Medulla oblongata (tissue), 1 donor: Measurements from ENCODE around the gene COL4A6.

Source experiments
- DNase-seq: peaks from one replicate; pipeline ENCODE4 v3.0.0-alpha.2; 2015; ENCODE audit errors: extremely low spot score

The COL4A6 gene

GRCh38 chrX:108159028-108159670 is 279.1 kb downstream of the COL4A6 start:
- no peak for DNase-seq

DNA sequence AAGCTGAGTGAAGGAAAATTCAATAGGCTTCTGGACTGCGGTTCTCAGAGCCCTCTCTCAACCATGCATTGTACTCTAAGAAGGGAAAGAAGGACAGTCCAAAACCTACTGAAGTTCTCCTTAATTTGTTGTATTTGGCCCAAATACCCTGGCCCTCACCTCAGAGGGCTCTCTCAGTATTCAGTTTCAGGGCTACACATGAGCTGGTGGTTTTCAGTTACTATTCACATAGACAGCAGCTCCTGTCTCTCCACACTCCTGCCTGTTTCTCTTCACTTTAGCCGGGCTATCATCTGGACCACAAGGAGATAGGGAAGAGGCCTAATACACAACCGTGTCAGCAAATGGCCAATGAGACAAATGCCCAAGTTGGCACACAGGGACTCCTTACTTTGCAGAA is 280.6 kb downstream of the COL4A6 start:
- no peak for DNase-seq

- DNase-seq: no peak
These were observed 281.2 kb downstream of the COL4A6 start for GRCh38 chrX:108156934-108157466.

DNA sequence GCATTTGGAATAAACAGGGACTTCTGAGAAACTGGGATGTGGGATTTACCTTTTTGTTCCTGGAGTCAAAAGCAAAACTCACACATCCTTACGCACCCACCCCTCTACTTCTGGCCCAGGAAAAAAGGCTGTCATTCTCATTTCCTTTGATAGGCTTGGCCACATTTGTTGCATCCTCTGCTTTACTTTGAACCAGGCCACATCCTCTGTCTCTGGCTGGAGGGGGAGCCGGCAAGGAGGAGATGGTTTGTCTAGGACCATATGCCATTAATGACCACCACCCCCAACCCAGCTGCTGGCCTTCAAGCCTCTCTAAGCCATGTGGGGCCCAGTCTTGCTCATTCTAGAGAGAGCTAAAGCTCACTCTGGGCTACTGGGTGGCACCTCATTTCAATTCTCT is 282.1 kb downstream of the COL4A6 start:
- no peak for DNase-seq

DNA sequence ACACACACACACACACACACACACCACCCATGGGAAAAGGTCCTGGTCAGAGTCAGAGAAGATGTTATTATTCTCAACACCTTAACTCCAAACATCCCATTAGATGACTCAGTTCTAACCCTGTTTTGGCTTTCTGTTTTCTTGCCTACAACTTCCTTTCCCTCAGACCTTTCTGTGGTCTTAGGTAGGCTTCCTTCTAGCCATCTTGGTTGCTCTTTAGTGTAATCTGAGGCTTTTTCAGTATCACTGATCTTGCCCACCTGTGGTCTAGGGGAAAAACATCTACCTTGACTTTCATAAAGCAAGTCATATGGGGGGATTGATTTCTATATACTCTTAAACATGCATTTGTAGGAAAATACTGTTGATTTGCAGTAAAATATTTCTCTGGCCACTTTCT is 289.7 kb downstream of the COL4A6 start:
- DNase-seq: no peak

DNA sequence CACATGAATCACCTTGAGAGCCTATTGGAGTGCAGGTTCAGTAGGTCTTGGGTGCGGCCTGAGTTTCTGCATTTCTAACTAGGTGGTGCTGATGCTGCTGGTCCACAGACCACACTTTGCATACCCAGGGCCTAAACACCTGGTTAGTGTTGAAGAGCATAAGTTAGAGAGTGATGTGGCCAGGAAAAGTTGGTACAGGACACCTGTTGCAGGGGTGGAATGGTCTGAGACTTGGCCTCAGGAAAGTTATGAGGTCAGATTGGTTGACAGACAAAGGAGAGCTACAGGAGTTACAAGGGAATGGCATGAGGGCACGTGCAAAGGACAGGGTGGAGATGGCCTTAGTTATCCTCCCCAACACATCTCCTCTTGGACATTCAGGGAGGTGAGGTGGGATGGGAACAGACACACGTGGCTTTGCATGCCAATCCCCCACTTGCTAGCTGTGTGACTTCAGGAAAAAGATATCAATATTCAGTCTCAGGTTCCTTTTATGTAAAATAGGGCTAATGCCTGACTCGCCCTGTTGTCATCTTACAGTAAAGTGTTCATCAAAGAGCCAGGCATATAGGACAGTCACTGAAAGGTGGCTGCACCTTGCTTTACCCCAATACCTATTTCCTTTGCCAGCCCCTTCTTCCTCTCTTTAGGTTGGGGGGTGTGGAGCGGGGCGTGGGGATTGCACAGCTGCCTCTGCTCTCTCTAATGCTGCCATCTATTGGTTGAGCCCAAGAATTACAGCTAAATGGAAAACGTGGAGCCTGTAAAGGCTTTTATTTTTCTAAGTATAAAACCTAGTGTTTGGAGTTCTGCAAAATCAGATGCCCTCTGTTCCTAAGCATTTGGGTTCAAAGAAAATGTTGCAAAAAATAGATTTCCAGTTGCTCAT is 299.2 kb downstream of the COL4A6 start:
- DNase-seq: no peak

DNA sequence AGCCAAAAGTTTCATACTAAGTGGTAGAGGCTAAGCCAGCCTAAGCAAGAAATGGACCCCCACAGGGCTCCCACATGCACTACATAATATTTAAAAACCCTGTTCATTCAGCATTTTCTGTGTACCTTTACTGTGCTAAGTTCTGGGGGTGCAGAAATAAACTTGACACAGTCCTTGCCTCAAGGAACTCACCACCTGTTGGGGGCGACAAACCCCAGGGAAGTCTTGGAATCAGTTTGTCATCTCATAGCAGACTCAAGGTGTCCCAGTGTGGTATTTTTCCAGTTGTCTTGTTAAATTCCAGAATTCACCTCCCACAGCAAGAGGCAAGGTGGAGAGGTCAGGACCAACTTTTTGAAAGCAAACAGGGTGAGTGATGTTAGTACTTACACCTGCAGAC is 303.5 kb downstream of the COL4A6 start:
- DNase-seq: no peak

DNA sequence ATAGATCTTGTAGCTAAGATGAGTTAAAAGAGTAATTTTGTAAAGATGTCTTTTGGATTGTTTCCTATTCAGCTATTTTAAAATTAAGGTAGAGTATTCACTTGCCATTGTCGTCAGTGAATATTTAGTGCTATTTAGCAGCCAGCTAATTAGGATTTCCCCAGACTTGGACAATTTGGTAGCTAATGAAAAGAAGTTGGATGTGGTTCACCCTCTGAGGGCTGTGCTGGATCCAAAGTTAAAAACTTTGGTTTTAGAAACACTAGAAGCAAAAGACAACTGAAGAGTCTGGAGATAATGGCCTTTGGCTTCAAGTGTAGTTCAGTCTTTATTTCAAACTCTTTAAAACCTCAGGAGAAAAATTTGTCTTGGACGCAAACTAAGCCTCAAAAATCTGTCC is 305.3 kb downstream of the COL4A6 start:
- DNase-seq: peak; percentile 13

DNA sequence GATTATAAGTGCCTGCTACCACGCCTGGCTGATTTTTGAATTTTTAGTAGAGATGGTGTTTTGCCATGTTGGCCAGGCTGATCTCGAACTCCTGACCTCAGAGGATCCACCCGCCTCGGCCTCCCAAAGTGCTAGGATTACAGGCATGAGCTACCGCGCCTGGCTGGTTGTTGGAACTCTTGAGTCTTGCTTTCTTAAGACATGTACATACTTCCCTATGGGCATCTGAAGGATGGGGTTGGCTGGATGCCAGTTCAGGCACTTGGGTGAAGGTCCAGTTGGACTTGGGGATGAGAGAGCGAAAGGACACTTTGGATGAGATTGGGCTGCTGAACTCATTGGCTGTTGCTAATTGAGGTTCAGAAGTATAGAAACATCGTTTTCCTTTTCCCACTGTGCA is 306.2 kb downstream of the COL4A6 start:
- no peak for DNase-seq

DNA sequence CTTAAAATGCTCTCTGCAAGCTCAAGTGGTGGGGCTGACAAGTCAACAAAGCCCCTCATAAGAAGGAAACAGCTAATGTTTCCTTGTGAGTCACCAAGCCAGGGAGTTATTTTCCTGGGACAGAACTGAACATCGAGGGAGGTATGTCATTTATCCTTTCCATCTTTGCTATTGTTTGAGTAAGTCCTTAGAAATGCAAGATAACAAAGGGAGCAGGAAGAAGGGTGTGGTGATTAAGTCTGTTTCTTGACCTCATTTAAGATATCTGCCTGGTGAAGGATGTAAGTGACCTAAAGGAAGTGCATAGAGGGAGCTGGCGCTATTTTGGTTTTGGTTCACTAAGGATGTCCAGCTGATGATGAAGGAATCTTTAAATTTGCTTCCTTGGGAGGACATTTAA is 306.8 kb downstream of the COL4A6 start:
- DNase-seq: no peak

DNA sequence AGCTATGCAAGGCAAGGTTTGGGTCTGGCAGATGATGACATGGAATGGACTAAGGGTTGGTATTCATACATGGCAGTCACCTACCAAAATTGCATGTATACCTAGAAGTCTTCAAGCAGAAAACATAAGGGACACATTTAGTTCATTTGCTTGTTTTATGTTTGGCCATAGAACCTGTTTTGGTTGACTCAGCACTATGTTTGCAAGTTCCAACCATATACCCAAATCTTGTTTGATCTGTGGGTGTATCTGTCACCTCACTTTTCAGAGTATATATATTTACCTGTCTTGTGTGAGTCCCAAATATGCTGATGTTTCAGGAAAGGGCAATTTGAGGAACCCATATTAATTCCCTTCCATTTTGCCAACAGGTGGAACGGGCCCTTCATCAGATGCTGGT is 307.3 kb downstream of the COL4A6 start:
- DNase-seq: no peak

DNA sequence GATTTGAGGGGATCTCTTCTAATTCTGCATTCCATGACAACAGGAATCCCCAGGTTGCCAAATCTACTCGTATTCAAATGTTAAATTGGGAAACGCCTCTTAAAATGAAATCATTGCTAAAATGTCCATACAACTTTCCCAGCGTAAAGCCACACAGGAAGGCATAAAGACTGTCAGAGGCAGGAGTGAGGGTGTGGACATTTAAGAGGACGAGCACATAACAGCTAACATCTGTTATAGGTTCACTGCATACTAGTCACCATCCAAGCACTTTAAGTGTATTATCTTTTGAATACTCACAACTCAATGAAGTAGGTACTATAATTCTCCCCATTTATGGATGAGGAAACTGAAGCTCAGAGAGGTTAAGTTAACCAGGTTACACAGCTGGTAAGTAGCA is 311.1 kb downstream of the COL4A6 start:
- no peak for DNase-seq

GRCh38 chrX:108126661-108127060 is 311.6 kb downstream of the COL4A6 start:
- no peak for DNase-seq

GRCh38 chrX:108123591-108124366 is 314.4 kb downstream of the COL4A6 start:
- no peak for DNase-seq

GRCh38 chrX:108122748-108123147 is 315.5 kb downstream of the COL4A6 start:
- no peak for DNase-seq

GRCh38 chrX:108121291-108121690 is 316.9 kb downstream of the COL4A6 start:
- no peak for DNase-seq

DNA sequence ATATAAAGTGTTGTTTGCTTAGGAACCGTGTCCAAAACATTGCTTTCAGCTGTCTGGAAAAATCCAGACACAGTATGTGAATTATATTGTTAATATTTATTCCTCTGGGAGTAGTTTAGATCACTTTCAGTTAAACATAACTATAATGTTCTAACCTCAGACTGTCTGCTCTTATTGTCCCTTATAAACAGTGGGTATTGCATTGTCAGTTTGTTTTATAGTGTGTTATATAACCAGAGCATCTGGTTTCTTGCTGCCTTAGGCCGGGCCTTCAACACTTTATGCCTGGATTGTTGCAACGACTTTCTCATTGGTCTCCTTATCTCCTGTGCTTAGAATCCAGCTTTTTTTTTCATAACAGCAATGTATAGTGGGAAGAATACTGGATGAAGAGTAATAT is 320.2 kb downstream of the COL4A6 start:
- DNase-seq: no peak

DNA sequence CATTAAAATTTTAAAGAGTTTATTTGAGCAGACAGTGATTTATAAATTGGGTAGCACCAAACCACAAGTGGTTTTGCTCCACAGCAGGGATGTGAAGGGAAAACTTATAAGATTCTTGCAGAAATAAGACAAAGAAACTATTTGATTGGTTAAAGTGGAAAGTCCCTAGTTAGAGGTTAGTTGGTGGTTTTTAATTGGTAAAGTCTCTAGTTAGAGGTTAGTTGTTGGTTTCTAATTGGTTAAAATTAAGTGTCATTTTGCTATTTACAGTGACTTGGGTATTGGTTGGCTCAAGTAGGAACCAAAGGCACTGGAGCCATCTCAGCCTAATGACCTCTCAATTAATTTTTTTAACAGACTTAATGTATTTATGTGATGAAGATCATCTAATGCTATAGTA is 323.7 kb downstream of the COL4A6 start:
- DNase-seq: no peak
